Stimulated activated memory B cell treated with anti-CD40 and anti-IgM and Interleukin-4, amounts not matched to agents 10 μg/mL and 1 μg/mL and 100 μg/mL, for 72 hours (primary cell): ENCODE results near the gene CDC16.
A peak's percentile ranks its signal among the peaks of the same experiment; 100 is the strongest.
"Not testable (repeated sequence)": the region's sequence is repeated elsewhere in the genome, so short reads cannot be mapped to it uniquely, and the experiment has no call there.

Experiments
- ATAC-seq: fragments of 150-1000 bp; cut with Tn5 transposase; 2 replicates; pipeline ENCODE4 v1.10.0; 2021
- H3K27ac Mint-ChIP-seq: one replicate; pipeline ENCODE4 v1.8.0; 2022; ENCODE audit warnings: mild to moderate bottlenecking, mixed read lengths
- H3K27me3 Mint-ChIP-seq: one replicate; pipeline ENCODE4 v1.8.0; 2022; ENCODE audit warnings: mixed read lengths
- H3K36me3 Mint-ChIP-seq: one replicate; pipeline ENCODE4 v1.8.0; 2022; ENCODE audit warnings: mixed read lengths
- H3K4me1 Mint-ChIP-seq: one replicate; pipeline ENCODE4 v1.8.0; 2022; ENCODE audit warnings: mixed read lengths
- H3K4me3 Mint-ChIP-seq: one replicate; pipeline ENCODE4 v1.8.0; 2022; ENCODE audit warnings: mild to moderate bottlenecking, moderate library complexity, mixed read lengths
- H3K9me3 Mint-ChIP-seq: one replicate; pipeline ENCODE4 v1.8.0; 2022; ENCODE audit warnings: mixed read lengths

Gene CDC16

DNA sequence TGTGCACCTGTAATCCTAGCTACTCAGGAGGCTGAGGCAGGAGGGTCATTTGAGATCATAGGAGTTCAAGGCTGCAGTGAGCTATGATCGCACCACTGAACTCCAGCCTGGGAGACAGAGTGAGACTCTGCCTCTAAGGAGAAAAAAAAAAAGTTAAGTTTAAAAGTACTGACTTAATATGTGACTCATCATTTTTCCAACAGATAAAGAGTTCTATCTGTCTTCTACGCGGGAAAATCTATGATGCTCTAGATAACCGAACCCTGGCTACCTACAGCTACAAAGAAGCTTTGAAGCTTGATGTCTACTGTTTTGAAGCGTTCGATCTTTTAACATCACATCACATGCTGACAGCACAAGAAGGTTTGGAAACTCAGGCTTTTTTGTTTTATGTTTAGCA lies 7.2 kb downstream of the CDC16 start:
- Mint-ChIP-seq H3K36me3 (peaks cover 54% of the 10 kb centered on the region), H3K4me3 (no peak overlapping the region)
- no peak for ATAC-seq

DNA sequence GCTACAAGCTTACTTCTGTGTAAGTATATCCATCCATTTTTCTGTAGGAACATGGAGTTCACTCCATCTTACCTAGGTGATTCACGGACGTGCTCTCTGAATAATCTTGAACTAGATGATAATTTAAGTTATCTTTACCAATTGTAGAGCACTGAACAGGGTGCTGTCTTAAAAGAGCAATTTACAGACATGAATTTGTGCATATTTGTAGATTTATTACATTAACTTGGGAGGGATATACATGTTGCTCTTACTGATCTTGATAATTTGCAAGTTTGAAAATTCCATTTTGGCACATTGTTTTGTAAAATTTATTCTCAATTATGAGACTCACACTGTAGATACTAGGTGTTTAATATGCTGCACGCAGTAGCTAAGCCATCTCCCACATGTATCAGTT lies 9.3 kb downstream of the CDC16 start:
- no peaks in the 10 kb centered on the region for H3K27me3 Mint-ChIP-seq
- H3K4me3 Mint-ChIP-seq: no peak overlapping the region
- no peak for ATAC-seq
- H3K27ac Mint-ChIP-seq: no peak overlapping the region
- H3K36me3 Mint-ChIP-seq: peaks cover 50% of the 10 kb centered on the region
- H3K4me1 Mint-ChIP-seq: no peaks in the 10 kb centered on the region
- no peaks in the 10 kb centered on the region for H3K9me3 Mint-ChIP-seq

More for the DNA sequence above, 7.2 kb downstream of the CDC16 start:
- Mint-ChIP-seq H3K27me3 (no peaks in the 10 kb centered on the region), H3K4me1 (peaks cover 6% of the 10 kb centered on the region), H3K9me3 (no peaks in the 10 kb centered on the region), H3K27ac (no peak overlapping the region)

DNA sequence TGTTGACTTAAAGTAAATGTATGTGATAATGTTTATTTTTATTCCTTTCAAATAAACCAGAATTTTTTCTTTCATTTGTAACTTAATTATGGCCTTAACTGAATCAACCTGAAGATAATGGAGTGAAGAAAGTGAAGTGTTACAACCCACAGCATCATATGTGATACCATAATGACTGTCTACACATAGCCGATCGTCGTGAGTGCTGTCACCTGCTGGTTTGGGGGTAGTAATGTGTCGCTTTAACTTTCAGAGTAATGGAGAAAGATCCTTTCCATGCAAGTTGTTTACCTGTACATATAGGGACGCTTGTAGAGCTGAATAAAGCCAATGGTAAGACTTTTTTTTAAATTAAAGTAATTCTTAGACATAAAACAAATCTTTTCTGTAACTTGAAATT lies 9.9 kb downstream of the CDC16 start:
- Mint-ChIP-seq H3K36me3 (peaks cover 44% of the 10 kb centered on the region), H3K27ac (no peak overlapping the region), H3K27me3 (no peaks in the 10 kb centered on the region), H3K4me3 (no peak overlapping the region), H3K9me3 (no peaks in the 10 kb centered on the region), H3K4me1 (no peaks in the 10 kb centered on the region)
- no peak for ATAC-seq

DNA sequence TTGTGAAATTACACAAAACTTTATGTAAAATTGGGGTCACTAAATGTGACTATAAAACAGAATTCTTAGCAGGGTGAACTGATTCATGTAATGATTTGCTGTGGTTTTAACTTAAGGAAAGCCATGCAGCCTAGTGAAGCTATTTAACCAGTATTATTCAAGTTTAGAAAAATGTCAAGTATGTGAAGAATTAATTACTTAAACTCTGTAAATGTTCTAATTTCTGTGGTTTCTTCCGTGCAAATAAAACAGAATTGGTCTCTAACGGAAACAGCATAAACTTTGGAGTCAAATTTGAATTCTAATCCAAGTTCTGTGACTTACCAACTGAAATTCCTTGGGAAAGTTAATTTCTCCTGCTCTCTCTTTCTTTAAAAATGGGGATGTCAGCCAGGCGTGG lies 13.3 kb downstream of the CDC16 start:
- H3K4me3 Mint-ChIP-seq: no peak overlapping the region
- H3K9me3 Mint-ChIP-seq: no peaks in the 10 kb centered on the region
- no peak overlapping the region for H3K27ac Mint-ChIP-seq
- ATAC-seq: no peak
- no peaks in the 10 kb centered on the region for H3K4me1 Mint-ChIP-seq
- peaks cover 41% of the 10 kb centered on the region for H3K36me3 Mint-ChIP-seq
- no peaks in the 10 kb centered on the region for H3K27me3 Mint-ChIP-seq

DNA sequence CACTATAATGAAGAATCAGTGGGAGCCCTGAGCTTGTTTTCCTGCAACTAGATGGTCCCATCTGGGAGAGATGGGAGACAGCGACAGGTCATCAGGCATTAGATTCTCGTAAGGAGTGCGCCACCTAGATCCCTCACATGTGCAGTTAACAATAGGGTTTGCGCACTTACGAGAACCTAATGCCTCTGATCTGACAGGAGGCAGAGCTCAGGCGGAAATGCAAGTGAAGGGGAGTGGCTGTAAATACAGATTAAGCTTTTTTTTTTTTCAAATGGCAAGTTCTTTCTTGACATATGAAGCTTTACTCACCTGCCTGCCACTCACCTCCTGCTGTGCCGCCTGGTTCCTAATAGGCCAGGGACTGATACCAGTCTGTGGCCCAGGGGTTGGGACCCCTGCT lies 14.4 kb downstream of the CDC16 start:
- ATAC-seq: no peak
- peaks cover 47% of the 10 kb centered on the region for H3K36me3 Mint-ChIP-seq
- H3K4me3 Mint-ChIP-seq: no peak overlapping the region

DNA sequence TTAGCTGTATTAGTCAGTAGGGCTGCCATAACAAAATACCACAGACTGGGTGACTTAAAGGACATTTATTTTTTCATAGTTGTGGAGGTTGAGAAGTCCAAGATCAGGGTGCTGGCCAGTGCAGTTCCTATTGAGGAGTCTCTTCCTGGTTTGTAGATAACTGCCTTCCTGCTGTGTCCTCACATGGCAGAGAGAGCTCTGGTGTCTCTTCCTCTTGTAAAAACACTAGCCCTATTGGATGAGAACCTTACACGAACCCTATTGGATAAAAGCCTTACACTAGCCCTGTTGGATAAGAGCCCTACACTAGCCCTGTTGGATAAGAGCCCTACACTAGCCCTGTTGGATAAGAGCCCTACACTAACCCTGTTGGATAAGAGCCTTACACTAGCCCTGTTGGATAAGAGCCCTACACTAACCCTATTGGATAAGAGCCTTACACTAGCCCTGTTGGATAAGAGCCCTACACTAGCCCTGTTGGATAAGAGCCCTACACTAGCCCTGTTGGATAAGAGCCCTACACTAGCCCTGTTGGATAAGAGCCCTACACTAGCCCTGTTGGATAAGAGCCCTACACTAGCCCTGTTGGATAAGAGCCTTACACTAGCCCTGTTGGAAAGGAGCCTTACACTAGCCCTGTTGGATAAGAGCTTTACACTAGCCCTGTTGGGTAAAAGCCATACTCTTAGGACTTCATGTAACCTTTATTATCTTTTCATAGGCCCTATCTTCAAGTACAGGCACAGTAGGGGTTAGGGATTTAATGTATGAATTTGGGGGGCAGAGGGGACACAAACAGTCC lies 17.1 kb downstream of the CDC16 start:
- peaks cover 55% of the 10 kb centered on the region for H3K36me3 Mint-ChIP-seq

More for the DNA sequence above, 14.4 kb downstream of the CDC16 start:
- Mint-ChIP-seq H3K4me1 (no peaks in the 10 kb centered on the region), H3K27ac (no peak overlapping the region), H3K27me3 (no peaks in the 10 kb centered on the region), H3K9me3 (no peaks in the 10 kb centered on the region)

DNA sequence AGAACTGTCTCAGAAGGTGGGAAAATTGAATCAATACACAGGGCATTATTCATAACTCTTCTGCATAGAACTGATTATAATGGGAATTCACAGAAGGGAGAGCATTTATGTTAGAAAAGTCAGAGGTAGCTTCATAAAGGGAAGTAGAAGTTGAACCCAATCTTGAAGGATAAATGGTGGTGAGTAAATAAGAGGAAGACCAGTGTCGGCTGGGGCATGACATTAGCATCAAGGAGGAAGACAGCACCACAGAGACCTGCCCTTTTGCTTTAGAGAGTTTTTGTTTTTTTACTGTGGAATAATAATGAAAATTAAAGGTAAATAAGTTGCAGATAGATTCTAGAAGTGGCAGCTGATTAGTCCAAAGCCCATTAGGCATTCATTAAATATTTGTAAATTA lies 21.9 kb downstream of the CDC16 start:
- peak overlapping the region; percentile 2 for H3K27ac Mint-ChIP-seq
- no peak overlapping the region for H3K4me3 Mint-ChIP-seq
- H3K36me3 Mint-ChIP-seq: peaks cover 58% of the 10 kb centered on the region
- H3K4me1 Mint-ChIP-seq: peaks cover 31% of the 10 kb centered on the region
- no peaks in the 10 kb centered on the region for H3K27me3 Mint-ChIP-seq
- ATAC-seq: no peak
- no peaks in the 10 kb centered on the region for H3K9me3 Mint-ChIP-seq

More for the DNA sequence above, 17.1 kb downstream of the CDC16 start:
- not testable (repeated sequence) for H3K4me1 Mint-ChIP-seq, H3K9me3 Mint-ChIP-seq, H3K4me3 Mint-ChIP-seq, H3K27ac Mint-ChIP-seq, ATAC-seq, H3K27me3 Mint-ChIP-seq

DNA sequence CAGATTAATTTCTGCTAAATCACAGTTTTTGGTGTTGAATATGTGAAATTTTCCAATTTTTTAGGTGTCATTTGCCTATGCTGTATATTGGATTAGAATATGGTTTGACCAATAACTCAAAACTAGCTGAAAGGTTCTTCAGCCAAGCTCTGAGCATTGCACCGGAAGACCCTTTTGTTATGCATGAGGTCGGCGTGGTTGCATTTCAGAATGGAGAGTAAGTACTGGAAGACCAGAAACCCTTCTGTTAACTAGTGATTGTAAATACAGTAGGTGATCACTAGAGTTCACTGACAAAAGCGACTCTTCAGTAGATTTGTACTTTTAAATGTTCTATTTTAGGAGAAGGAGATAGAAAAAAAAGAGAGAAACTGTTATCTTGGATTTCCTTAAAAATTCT lies 22.3 kb downstream of the CDC16 start:
- Mint-ChIP-seq H3K9me3 (no peaks in the 10 kb centered on the region), H3K36me3 (peaks cover 60% of the 10 kb centered on the region), H3K4me3 (no peak overlapping the region), H3K27me3 (no peaks in the 10 kb centered on the region), H3K4me1 (peaks cover 33% of the 10 kb centered on the region), H3K27ac (no peak overlapping the region)
- ATAC-seq: no peak

DNA sequence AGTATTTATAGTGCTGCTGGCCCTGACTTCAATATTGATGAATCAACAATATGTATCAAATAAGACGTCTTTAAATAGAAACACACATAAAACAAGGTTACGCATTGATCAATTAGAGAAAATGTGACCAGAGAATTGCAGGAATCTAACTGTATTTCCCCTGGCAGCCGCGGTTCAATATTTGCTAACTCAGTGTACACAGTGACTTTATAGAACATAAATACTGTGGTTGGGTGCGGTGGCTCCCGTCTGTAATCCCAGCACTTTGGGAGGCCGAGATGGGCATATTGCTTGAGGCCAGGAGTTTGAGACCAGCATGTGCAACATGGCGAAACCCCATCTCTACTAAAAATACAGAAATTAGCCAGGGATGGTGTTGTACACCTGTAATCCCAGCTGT lies 23.9 kb downstream of the CDC16 start:
- Mint-ChIP-seq H3K36me3 (peaks cover 72% of the 10 kb centered on the region), H3K4me1 (peaks cover 48% of the 10 kb centered on the region), H3K9me3 (no peaks in the 10 kb centered on the region), H3K27me3 (no peaks in the 10 kb centered on the region), H3K27ac (no peak overlapping the region), H3K4me3 (no peak overlapping the region)
- ATAC-seq: no peak

DNA sequence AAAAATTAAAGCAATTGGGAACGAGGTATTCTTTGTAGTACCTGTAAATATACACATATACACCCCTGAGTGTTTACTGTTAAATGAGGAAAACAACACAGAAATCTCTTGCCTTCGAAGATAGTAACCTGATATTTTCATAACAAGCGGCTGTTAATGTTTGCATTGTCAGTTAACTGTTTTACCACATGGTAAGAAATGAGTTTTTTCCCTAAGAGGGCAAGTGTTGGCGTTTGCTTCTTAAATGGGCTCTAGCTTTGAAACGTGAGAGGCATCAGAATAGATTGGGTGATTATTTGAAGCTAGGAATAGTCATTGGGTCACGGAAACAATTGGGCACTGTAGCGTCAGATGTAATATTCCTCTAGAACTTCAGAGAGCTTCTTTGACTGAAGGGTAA lies 24.7 kb downstream of the CDC16 start:
- Mint-ChIP-seq H3K36me3 (peaks cover 68% of the 10 kb centered on the region), H3K4me1 (peaks cover 52% of the 10 kb centered on the region)

DNA sequence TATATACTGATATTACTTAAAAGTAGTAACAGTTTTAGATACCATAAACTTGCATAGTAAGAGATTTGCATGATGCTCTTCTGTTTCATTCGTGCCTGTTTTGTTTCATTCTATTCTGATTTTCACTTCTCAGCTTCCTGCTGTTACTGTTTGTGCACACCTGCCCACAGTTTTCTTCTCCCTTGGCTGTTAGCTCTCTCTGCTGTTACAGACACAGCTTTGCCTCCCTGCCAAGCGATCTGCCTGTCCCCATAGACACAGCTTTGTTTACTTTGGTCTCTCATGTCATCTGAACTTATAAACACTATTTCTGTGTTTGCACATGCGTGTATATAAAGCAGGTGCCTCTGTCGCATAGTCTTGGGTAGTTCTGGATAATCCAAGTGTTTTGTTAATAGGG lies 25.3 kb downstream of the CDC16 start:
- Mint-ChIP-seq H3K9me3 (no peaks in the 10 kb centered on the region), H3K4me1 (peaks cover 52% of the 10 kb centered on the region), H3K27ac (peak overlapping the region; percentile 74), H3K4me3 (no peak overlapping the region), H3K27me3 (no peaks in the 10 kb centered on the region), H3K36me3 (peaks cover 62% of the 10 kb centered on the region)
- ATAC-seq: no peak

More for the DNA sequence above, 24.7 kb downstream of the CDC16 start:
- no peaks in the 10 kb centered on the region for H3K27me3 Mint-ChIP-seq
- ATAC-seq: no peak
- no peaks in the 10 kb centered on the region for H3K9me3 Mint-ChIP-seq
- no peak overlapping the region for H3K27ac Mint-ChIP-seq
- no peak overlapping the region for H3K4me3 Mint-ChIP-seq

DNA sequence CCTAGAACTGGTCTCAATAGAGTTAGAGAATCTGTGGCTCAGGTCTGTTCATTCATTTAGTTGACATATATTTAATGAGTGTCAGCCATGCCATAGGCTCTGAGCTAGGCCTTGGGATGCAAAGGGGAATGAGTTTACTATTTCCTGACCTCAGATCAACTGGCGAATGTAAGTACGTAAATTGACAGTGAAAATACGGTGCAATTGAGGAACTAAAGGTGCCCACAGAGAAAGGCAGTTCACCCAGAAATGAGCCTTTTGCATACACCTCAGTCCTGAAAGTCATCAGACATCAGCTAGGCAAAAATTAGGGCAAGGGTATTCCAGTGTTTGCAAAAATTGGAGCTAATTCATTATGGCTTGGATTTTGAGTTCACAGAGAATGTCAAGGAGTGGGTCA lies 26.1 kb downstream of the CDC16 start:
- H3K27me3 Mint-ChIP-seq: no peaks in the 10 kb centered on the region
- H3K27ac Mint-ChIP-seq: peak overlapping the region; percentile 74
- peak overlapping the region; percentile 14 for H3K4me3 Mint-ChIP-seq
- no peaks in the 10 kb centered on the region for H3K9me3 Mint-ChIP-seq
- peaks cover 62% of the 10 kb centered on the region for H3K36me3 Mint-ChIP-seq
- peak; percentile 67 for ATAC-seq
- H3K4me1 Mint-ChIP-seq: peaks cover 52% of the 10 kb centered on the region

DNA sequence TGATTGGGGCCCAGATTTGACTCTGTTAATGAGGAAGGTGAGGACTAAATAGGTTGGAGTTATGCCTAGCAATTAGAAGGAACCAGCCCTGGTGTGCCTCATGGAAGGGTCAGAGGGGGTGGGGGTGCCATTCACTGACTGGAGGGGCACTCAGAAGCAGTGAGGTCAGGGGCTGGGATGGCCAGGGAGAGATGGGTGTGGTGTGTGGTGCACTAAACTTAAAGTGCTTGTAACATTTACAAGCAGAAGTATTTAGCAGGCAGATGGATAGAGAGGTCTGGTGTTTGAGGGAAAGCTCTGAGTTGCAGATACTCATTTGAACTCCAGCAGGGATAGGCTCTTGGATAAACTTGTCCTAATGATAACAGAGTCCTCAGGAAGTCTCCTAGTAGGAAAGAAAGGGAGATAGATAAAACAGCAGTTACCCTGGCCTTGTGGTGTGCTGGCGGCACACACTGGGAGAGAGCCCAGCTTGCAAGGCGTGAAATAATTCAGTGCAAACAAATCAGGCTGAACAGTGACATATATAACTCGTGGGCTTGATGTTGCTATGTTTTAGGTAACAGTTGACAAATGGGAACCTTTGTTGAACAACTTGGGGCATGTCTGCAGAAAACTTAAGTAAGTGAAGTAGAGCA lies 26.8 kb downstream of the CDC16 start:
- Mint-ChIP-seq H3K4me3 (peak overlapping the region; percentile 14), H3K27me3 (no peaks in the 10 kb centered on the region), H3K4me1 (peaks cover 47% of the 10 kb centered on the region), H3K36me3 (peaks cover 62% of the 10 kb centered on the region), H3K27ac (peak overlapping the region; percentile 74), H3K9me3 (no peaks in the 10 kb centered on the region)
- ATAC-seq: no peak

DNA sequence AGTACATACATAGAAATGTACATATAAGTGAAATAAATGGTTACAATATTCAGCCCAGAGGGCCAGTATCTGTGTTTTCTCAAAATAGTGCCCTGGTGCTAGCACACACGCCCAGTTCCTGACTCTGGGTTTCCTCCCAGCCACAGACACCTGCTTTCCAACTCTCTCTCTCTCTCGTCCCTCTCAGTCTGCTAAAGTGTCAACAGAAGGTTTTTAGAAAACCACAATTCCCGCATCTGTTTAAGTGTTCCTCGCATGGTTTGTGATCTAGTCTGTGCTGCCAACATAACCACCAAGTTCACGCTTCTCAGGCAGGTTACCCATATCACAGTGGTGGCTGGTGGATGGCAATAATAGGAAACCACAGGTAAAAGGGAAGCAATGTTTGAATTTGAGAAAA lies 28.9 kb downstream of the CDC16 start:
- H3K27me3 Mint-ChIP-seq: no peaks in the 10 kb centered on the region
- H3K9me3 Mint-ChIP-seq: peaks cover 3% of the 10 kb centered on the region
- peaks cover 50% of the 10 kb centered on the region for H3K4me1 Mint-ChIP-seq
- peaks cover 71% of the 10 kb centered on the region for H3K36me3 Mint-ChIP-seq
- ATAC-seq: peak; percentile 53
- H3K27ac Mint-ChIP-seq: peak overlapping the region; percentile 21
- peak overlapping the region; percentile 56 for H3K4me3 Mint-ChIP-seq

DNA sequence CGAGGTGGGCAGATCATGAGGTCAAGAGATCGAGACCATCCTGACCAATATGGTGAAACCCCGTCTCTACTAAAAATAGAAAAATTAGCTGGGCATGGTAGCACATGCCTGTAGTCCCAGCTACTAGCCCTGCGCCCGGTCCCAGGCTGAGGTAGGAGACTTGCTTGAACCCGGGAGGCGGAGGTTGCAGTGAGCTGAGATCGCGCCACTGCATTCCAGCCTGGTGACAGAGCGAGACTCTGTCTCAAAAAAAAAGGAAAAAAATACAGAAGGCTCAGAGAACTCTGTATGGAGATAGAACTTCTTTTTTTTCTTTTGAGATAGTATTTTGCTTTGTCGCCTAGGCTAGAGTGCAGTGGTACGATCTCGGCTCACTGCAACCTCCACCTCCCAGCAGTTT lies 29.6 kb downstream of the CDC16 start:
- not testable (repeated sequence) for H3K4me3 Mint-ChIP-seq, H3K27ac Mint-ChIP-seq, ATAC-seq, H3K9me3 Mint-ChIP-seq, H3K27me3 Mint-ChIP-seq
- H3K36me3 Mint-ChIP-seq: peaks cover 74% of the 10 kb centered on the region
- peaks cover 50% of the 10 kb centered on the region for H3K4me1 Mint-ChIP-seq
